ENCODE data around the gene PNMA8A.

- TF ChIP-seq POLR2A (IDR thresholded peaks at IDR 0.05; ENCODE audit: low read length) (no peak), GATA1 (IDR thresholded peaks at IDR 0.05; ENCODE audit: low read depth, low read length) (no peak)
Measured at GRCh38 chr19:46466536-46467196, 4.7 kb downstream of the PNMA8A start.

All from erythroblast (primary cell).